Fibroblast of the aortic adventitia (primary cell): ENCODE measurements around the gene GALP. TPM values are rescaled to one million over a fixed set of nuclear protein-coding genes. Genes with fewer than 3 reads are reported as not detected.

Source experiments
- DNase-seq: peaks from one replicate; pipeline ENCODE4 v3.0.0-alpha.2; 2010; ENCODE audit warnings: low read depth
- H3K4me3 ChIP-seq: 2 replicates; pipeline ENCODE4 v1.5.1; 2011; ENCODE audit warnings: low read depth, mild to moderate bottlenecking, control low read depth, low read length, moderate library complexity
- small RNA-seq: library from RNA; depleted of rRNA; stranded (forward); fragments of <200 nt; gene quantifications from one replicate; pipeline ENCODE3, GENCODE V24; 2012
- total RNA-seq: library from RNA; depleted of rRNA; stranded (reverse); fragments of >200 nt; gene quantifications from 2 replicates; pipeline ENCODE4 v1.2.3, GENCODE V29; 2012; ENCODE audit warnings: low replicate concordance
- TF ChIP-seq, protein P1 (sequence below): IDR thresholded peaks from 2 replicates; pipeline ENCODE4 v1.5.1; 2011; ENCODE audit warnings: mild to moderate bottlenecking, low read length, control low read depth, inconsistent platforms; ENCODE audit not compliant: insufficient read depth

The GALP gene
- total RNA-seq, 1 donor = not detected

DNA sequence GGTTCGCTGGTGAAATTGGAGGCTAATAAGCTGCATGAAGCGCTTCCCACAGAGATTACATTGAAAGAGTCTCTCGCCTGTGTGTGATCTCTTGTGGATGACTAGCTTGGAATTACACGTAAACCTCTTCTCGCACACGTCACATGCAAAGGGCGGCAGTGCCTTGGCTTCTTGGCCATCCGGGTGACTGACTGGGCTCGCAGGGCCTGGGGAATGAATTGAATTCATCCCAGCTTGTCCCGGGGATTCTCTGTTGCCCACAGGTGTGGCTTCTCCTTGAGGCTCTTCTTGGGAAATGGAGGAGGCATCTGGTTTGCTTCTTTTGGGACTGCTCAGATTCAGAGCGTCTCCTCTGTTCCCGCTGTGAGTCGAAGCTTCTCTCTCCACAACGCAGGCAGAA, 46.0 kb downstream of the GALP start:
- H3K4me3 ChIP-seq = no peak overlapping the region
- no peak for DNase-seq
- TF ChIP-seq, protein P1, sequence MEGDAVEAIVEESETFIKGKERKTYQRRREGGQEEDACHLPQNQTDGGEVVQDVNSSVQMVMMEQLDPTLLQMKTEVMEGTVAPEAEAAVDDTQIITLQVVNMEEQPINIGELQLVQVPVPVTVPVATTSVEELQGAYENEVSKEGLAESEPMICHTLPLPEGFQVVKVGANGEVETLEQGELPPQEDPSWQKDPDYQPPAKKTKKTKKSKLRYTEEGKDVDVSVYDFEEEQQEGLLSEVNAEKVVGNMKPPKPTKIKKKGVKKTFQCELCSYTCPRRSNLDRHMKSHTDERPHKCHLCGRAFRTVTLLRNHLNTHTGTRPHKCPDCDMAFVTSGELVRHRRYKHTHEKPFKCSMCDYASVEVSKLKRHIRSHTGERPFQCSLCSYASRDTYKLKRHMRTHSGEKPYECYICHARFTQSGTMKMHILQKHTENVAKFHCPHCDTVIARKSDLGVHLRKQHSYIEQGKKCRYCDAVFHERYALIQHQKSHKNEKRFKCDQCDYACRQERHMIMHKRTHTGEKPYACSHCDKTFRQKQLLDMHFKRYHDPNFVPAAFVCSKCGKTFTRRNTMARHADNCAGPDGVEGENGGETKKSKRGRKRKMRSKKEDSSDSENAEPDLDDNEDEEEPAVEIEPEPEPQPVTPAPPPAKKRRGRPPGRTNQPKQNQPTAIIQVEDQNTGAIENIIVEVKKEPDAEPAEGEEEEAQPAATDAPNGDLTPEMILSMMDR = no peak

DNA sequence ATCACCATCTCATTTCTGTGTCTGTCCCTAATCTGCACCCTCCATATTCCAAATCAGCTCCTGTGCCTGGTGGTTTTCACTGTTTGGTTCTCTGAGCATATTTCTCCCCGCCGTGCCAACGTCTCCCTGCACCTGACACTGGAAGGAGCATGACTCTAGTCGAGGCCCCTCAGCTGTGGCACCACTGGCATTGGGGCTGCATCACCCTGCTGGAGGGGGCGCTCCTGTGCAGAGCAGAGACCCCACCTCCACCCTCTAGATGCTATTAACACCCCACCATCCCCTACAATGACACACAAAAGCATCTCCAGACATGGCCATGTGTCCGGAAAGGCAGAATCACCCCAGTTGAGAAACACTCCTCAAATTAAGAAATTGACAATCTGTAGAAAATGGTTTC, 47.1 kb downstream of the GALP start:
- H3K4me3 ChIP-seq = no peak overlapping the region
- TF ChIP-seq, protein P1 = no peak
- DNase-seq = no peak

DNA sequence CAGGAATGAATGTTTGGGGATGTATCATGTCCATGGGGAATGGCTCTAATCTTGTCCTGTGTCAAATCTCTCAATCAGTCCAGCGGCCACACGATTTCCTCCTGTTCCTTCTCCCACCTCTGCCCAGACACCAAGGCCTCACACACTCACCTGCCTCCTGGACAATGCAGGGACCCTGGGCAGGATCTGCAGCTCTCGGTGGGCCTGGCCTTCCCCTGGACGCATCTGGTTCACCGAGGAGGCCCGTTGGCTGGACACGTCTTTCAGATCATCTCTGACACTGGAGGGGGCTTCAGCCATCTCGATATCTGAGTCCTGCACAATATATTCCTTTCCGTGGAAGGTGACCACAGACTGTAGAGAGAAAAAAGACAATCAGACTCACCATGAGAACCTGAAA, 47.7 kb downstream of the GALP start:
- TF ChIP-seq, protein P1 = no peak
- DNase-seq = no peak
- H3K4me3 ChIP-seq = no peak overlapping the region

Small RNAs within 50 kb of the gene (small RNA-seq; reads per million reads assigned to genes)
- not detected for gene AC024580.2

Other genes starting within 250 kb of the GALP start
- not detected in 2 replicates for gene NLRP13, start 243.7 kb upstream of the GALP start, total RNA-seq
- not detected in 2 replicates for gene NLRP8, start 228.2 kb upstream of the GALP start, total RNA-seq
- gene NLRP5, start 189.2 kb upstream of the GALP start, total RNA-seq = not detected in 2 replicates
- 8.5 and 15.9 TPM in 2 replicates for gene ZNF787, start 54.7 kb upstream of the GALP start, total RNA-seq
- gene ZNF444, start 34.7 kb upstream of the GALP start, total RNA-seq = 12.9 and 19.5 TPM in 2 replicates
- gene ZSCAN5B, start 21.8 kb downstream of the GALP start, total RNA-seq = 0.09 TPM in 1 of 2 replicates, not detected in the other
- not detected in 2 replicates for gene ZSCAN5C, start 26.3 kb downstream of the GALP start, total RNA-seq
- not detected in 2 replicates for gene EDDM13, start 96.7 kb downstream of the GALP start, total RNA-seq
- 6.1 and 9.6 TPM in 2 replicates for gene ZSCAN5A, start 138.8 kb downstream of the GALP start, total RNA-seq
- 1.4 and 5.4 TPM in 2 replicates for gene ZNF582, start 217.5 kb downstream of the GALP start, total RNA-seq
- 8.3 and 12.1 TPM in 2 replicates for gene ZNF583, start 228.3 kb downstream of the GALP start, total RNA-seq